ENCODE data around the gene GUF1. TPM values are rescaled to one million over a fixed set of nuclear protein-coding genes. Genes with fewer than 3 reads are reported as not detected.
A peak's percentile ranks its signal among the peaks of the same experiment; 100 is the strongest.
"Not testable (repeated sequence)": the region's sequence is repeated elsewhere in the genome, so short reads cannot be mapped to it uniquely, and the experiment has no call there.

Gene GUF1
- total RNA-seq, 1 donor from 2014 or later = 26.0 TPM

DNA sequence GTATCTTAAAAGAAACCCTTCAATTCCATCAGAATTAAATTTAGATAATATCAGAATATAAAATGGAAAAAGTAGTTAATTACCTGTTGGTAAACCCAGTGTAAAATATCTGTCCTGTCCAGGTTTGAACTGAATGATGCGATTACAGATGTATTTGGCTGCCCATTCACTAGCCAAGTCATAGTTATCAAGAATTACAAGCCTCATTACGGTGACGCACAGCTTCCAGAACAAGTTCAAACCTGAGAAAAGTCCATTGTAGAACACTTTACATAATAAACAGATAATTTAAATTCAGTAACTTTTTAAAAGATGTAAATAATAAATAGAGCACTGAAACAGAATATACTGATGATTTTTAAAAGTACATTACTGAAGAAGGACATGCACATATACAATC is 43.8 kb downstream of the GUF1 start:
- Mint-ChIP-seq H3K27ac (no peak overlapping the region), H3K4me1 (ENCODE audit: low read depth) (peaks cover 12% of the 10 kb centered on the region), H3K9me3 (ENCODE audit: low read depth) (no peaks in the 10 kb centered on the region), H3K4me3 (ENCODE audit: low read depth) (no peak overlapping the region), H3K27me3 (no peaks in the 10 kb centered on the region), H3K36me3 (ENCODE audit: insufficient read depth) (no peaks in the 10 kb centered on the region)
- TF ChIP-seq, protein P1, sequence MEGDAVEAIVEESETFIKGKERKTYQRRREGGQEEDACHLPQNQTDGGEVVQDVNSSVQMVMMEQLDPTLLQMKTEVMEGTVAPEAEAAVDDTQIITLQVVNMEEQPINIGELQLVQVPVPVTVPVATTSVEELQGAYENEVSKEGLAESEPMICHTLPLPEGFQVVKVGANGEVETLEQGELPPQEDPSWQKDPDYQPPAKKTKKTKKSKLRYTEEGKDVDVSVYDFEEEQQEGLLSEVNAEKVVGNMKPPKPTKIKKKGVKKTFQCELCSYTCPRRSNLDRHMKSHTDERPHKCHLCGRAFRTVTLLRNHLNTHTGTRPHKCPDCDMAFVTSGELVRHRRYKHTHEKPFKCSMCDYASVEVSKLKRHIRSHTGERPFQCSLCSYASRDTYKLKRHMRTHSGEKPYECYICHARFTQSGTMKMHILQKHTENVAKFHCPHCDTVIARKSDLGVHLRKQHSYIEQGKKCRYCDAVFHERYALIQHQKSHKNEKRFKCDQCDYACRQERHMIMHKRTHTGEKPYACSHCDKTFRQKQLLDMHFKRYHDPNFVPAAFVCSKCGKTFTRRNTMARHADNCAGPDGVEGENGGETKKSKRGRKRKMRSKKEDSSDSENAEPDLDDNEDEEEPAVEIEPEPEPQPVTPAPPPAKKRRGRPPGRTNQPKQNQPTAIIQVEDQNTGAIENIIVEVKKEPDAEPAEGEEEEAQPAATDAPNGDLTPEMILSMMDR (IDR thresholded peaks at IDR 0.05; ENCODE audit: unreplicated experiment) = no peak
- DNase-seq (ENCODE audit: low spot score, unreplicated experiment) = no peak

DNA sequence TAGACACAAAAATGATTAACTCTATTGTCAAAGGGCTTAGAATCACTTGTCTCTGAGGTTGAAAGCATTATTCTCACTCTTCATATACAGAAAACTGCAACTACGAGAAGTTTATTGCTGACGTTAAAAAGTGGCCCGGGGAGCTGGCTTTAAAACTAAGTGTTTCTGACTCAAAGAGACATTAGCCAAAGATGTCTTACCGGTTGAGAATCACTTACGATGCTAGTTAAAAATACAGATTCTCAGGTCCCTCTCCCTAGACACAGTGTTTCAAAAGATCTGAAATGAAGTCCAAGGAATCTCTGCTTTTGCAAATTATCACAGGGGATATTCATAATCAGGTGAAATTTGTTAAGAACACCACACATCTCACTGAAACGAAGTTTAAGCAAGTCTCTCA is 46.9 kb downstream of the GUF1 start:
- peaks cover 12% of the 10 kb centered on the region for H3K4me1 Mint-ChIP-seq (ENCODE audit: low read depth)
- H3K9me3 Mint-ChIP-seq (ENCODE audit: low read depth) = no peaks in the 10 kb centered on the region
- H3K27me3 Mint-ChIP-seq = peaks cover 3% of the 10 kb centered on the region
- DNase-seq (ENCODE audit: low spot score, unreplicated experiment) = no peak
- TF ChIP-seq, protein P1 (IDR thresholded peaks at IDR 0.05; ENCODE audit: unreplicated experiment) = no peak
- no peaks in the 10 kb centered on the region for H3K36me3 Mint-ChIP-seq (ENCODE audit: insufficient read depth)
- H3K27ac Mint-ChIP-seq = peak overlapping the region; percentile 92
- peak overlapping the region; percentile 92 for H3K4me3 Mint-ChIP-seq (ENCODE audit: low read depth)

DNA sequence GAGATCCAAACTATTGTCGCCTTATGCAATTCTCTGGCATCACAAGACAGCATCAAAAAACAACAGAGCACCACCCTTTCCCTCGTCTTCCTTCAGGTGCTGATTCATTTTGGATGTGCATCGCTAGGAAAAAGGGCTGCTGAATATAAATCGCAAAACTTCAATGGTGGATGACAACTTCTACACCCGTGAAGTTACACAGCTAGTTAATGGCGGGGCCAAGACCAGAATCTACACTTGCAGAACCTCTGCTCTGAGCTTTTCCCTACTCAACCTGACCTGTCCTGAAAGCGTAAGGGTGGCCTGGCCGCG is 47.5 kb downstream of the GUF1 start:
- Mint-ChIP-seq H3K27me3 (peaks cover 7% of the 10 kb centered on the region), H3K4me1 (ENCODE audit: low read depth) (peaks cover 12% of the 10 kb centered on the region), H3K36me3 (ENCODE audit: insufficient read depth) (no peaks in the 10 kb centered on the region), H3K27ac (peak overlapping the region; percentile 92), H3K4me3 (ENCODE audit: low read depth) (peak overlapping the region; percentile 92), H3K9me3 (ENCODE audit: low read depth) (no peaks in the 10 kb centered on the region)
- TF ChIP-seq, protein P1 (IDR thresholded peaks at IDR 0.05; ENCODE audit: unreplicated experiment) = no peak
- DNase-seq (ENCODE audit: low spot score, unreplicated experiment) = no peak

DNA sequence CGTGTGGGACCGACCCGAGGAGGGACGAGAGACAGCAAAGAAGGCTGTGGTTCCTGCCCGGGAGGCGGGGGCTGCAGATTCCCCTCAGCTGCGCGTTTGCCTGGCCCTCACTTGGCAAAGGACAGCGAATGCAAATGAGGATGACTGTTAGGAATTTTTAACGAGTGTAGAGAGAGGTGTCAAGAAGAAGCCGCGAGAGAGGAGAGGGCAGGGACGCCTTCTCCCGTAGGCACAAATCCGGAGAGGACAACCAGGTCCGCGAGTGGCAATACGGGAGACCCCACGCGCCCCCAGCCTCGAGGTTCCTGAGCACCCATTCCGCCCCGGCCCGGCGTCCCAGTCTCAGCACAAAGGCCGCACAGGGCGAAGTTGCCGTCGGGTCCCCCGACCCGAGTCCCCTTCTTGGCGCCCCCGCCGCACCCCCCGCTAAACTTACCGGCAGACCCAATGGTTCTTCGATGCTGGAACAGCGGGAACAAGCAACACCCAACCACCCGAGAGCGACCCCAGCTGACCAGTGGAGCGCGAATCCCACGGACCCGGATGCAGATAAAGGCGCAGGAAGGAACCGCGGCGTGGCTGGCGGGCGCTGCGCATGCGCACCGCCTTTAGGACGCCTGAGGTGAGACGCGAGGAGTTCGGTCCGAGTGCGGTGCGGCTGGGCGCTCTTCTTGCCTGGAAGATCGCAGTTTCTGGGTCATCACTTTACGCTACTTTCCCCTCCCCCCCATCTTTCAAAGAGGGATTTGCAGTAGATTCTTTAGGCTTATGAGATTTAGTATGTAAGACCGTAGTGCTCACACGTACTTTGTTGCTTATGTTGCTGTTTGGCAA is 48.0 kb downstream of the GUF1 start, which contains the start of gene GNPDA2:
GNPDA2 (minus strand) TSS at position 519 of the 834 bp plus-strand sequence. CDS start 4,349 bp downstream, outside the sequence.
- peak; percentile 78 for DNase-seq (ENCODE audit: low spot score, unreplicated experiment)
- Mint-ChIP-seq H3K4me3 (ENCODE audit: low read depth) (peak within 1 kb of the TSS; percentile 92), H3K4me1 (ENCODE audit: low read depth) (peaks cover 12% of the 10 kb centered on the region), H3K9me3 (ENCODE audit: low read depth) (no peaks in the 10 kb centered on the region), H3K36me3 (ENCODE audit: insufficient read depth) (no peaks in the 10 kb centered on the region), H3K27me3 (peaks cover 7% of the 10 kb centered on the region), H3K27ac (peak within 1 kb of the TSS; percentile 92)
- TF ChIP-seq, protein P1 (IDR thresholded peaks at IDR 0.05; ENCODE audit: unreplicated experiment) = peak; percentile 27

DNA sequence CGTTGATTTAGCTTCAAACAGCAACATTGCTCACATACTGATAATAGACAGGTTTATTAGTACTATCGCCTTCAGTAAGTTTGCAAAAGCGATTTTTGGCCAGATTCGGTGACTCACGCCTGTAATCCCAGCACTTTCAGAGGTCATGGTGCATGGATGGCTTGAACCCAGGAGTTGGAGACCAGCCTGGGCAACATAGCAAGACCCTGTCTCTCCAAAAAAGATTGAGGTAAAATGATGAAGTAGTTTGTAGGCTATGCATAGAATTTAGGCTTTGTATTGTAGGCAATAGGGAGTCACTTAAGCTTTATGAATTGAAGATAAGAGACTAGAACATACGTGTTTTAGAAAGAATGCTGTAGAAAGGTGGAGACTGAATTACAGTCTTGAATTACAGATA is 49.3 kb downstream of the GUF1 start:
- Mint-ChIP-seq H3K4me1 (ENCODE audit: low read depth) (peaks cover 12% of the 10 kb centered on the region), H3K27me3 (peaks cover 7% of the 10 kb centered on the region), H3K27ac (no peak overlapping the region), H3K9me3 (ENCODE audit: low read depth) (no peaks in the 10 kb centered on the region), H3K36me3 (ENCODE audit: insufficient read depth) (no peaks in the 10 kb centered on the region), H3K4me3 (ENCODE audit: low read depth) (peak overlapping the region; percentile 92)
- TF ChIP-seq, protein P1 (IDR thresholded peaks at IDR 0.05; ENCODE audit: unreplicated experiment) = no peak
- DNase-seq (ENCODE audit: low spot score, unreplicated experiment) = no peak

DNA sequence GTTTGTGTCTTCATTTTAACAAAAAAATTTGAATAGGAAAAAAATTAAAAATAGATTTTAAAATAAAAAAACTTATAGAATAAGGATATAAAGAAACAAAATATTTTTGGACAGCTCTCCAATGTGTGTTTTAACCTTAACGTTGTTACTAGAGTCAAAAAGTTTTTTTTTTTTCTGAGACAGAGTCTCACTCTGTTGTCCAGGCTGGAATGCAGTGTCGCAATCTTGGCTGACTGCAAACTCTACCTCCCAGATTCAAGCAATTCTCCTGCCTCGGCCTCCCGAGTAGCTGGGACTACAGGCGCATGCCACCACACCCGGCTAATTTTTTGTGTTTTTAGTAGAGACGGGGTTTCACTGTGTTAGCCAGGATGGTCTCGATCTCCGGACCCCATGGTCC is 50.5 kb downstream of the GUF1 start:
- not testable (repeated sequence) for H3K4me3 Mint-ChIP-seq (ENCODE audit: low read depth); H3K27ac Mint-ChIP-seq; H3K36me3 Mint-ChIP-seq (ENCODE audit: insufficient read depth); H3K27me3 Mint-ChIP-seq; DNase-seq (ENCODE audit: low spot score, unreplicated experiment); H3K9me3 Mint-ChIP-seq (ENCODE audit: low read depth); H3K4me1 Mint-ChIP-seq (ENCODE audit: low read depth)

Measured in progenitor cell of endocrine pancreas (in vitro differentiated cells).